ENCODE results near the gene RPL10. TPM values are rescaled to one million over a fixed set of nuclear protein-coding genes. Genes with fewer than 3 reads are reported as not detected.

The RPL10 gene
- total RNA-seq, 1 experiment from 2014 or later, result 3,447 TPM

GRCh38 chrX:154413142-154413541 lies 15.0 kb downstream of the RPL10 start:
- Histone ChIP-seq H3K4me3 (no peak overlapping the region), H3K9me2 (ENCODE audit: insufficient read depth) (no peaks in the 10 kb centered on the region), H2AFZ (no peak overlapping the region), H3K9me3 (ENCODE audit: insufficient read depth, low read depth) (no peaks in the 10 kb centered on the region), H3F3A (ENCODE audit: insufficient read depth, low read depth) (peaks cover 8% of the 10 kb centered on the region; the same call in 1 of the 2 replicates), H4K20me1 (ENCODE audit: insufficient read depth) (no peaks in the 10 kb centered on the region), H3K27me3 (ENCODE audit: insufficient read depth, low read depth) (no peaks in the 10 kb centered on the region), H3K36me3 (ENCODE audit: low read depth) (no peaks in the 10 kb centered on the region), H3K27ac (no peak overlapping the region), H3K4me1 (replicated peaks; ENCODE audit: insufficient read depth) (peaks cover 15% of the 10 kb centered on the region), H3K4me2 (peak overlapping the region; percentile 79; the same call in 1 of the 2 replicates), H3K79me2 (ENCODE audit: low read depth) (0 out of 2 replicates have a peak, but pooled peaks cover 4% of the 10 kb centered on the region)
- intact Hi-C loops (cut with micrococcal nuclease; ENCODE audit: unreplicated experiment), result no loop called here
- DNase-seq, result no peak
- BruUV-seq (replicated peaks), result no TSS peak
- ChIA-PET CTCF (no interaction called here), POLR2A (ENCODE audit: unreplicated experiment) (interaction anchor here (0.8 kb wide), 1 partner anchor 64 kb away, joined by 4 read pairs; no protein-coding TSS in a partner anchor)
- no peak for TF ChIP-seq CTCF (conservative IDR thresholded peaks at IDR 0.05)
- no peak for TF ChIP-seq EZH2 (IDR thresholded peaks at IDR 0.05; ENCODE audit: low read depth)

GRCh38 chrX:154417157-154417556 lies 19.0 kb downstream of the RPL10 start:
- DNase-seq, result no peak
- no peaks in the 10 kb centered on the region for H3K36me3 ChIP-seq (ENCODE audit: low read depth)
- CTCF ChIA-PET, result no interaction called here
- H3K27me3 ChIP-seq (ENCODE audit: insufficient read depth, low read depth), result no peaks in the 10 kb centered on the region
- POLR2A ChIA-PET (ENCODE audit: unreplicated experiment), result no interaction called here
- H3K4me1 ChIP-seq (replicated peaks; ENCODE audit: insufficient read depth), result no peaks in the 10 kb centered on the region
- no peaks in the 10 kb centered on the region for H3K79me2 ChIP-seq (ENCODE audit: low read depth)
- no peaks in the 10 kb centered on the region for H4K20me1 ChIP-seq (ENCODE audit: insufficient read depth)
- no peaks in the 10 kb centered on the region for H3K9me2 ChIP-seq (ENCODE audit: insufficient read depth)
- no peak overlapping the region for H3K4me3 ChIP-seq
- H2AFZ ChIP-seq, result no peak overlapping the region
- H3K9me3 ChIP-seq (ENCODE audit: insufficient read depth, low read depth), result no peaks in the 10 kb centered on the region
- no TSS peak for BruUV-seq (replicated peaks)
- TF ChIP-seq EZH2 (IDR thresholded peaks at IDR 0.05; ENCODE audit: low read depth) (no peak), CTCF (conservative IDR thresholded peaks at IDR 0.05) (no peak)
- no peak overlapping the region for H3K4me2 ChIP-seq
- no peak overlapping the region for H3K27ac ChIP-seq
- intact Hi-C loops (cut with micrococcal nuclease; ENCODE audit: unreplicated experiment), result no loop called here
- no peaks in the 10 kb centered on the region for H3F3A ChIP-seq (ENCODE audit: insufficient read depth, low read depth)

GRCh38 chrX:154419189-154419588 lies 21.0 kb downstream of the RPL10 start:
- Histone ChIP-seq H3K9me3 (ENCODE audit: insufficient read depth, low read depth) (no peaks in the 10 kb centered on the region), H3K27ac (no peak overlapping the region), H3K36me3 (ENCODE audit: low read depth) (no peaks in the 10 kb centered on the region), H3K79me2 (ENCODE audit: low read depth) (no peaks in the 10 kb centered on the region), H2AFZ (no peak overlapping the region), H3K4me3 (no peak overlapping the region), H4K20me1 (ENCODE audit: insufficient read depth) (no peaks in the 10 kb centered on the region), H3K4me1 (replicated peaks; ENCODE audit: insufficient read depth) (no peaks in the 10 kb centered on the region), H3K4me2 (no peak overlapping the region), H3K27me3 (ENCODE audit: insufficient read depth, low read depth) (no peaks in the 10 kb centered on the region), H3K9me2 (ENCODE audit: insufficient read depth) (no peaks in the 10 kb centered on the region), H3F3A (ENCODE audit: insufficient read depth, low read depth) (no peaks in the 10 kb centered on the region)
- ChIA-PET POLR2A (ENCODE audit: unreplicated experiment) (interaction anchor here (0.6 to 0.7 kb wide), 2 partner anchors 50 to 89 kb away, joined by 3 to 9 read pairs; no protein-coding TSS in a partner anchor), CTCF (no interaction called here)
- no TSS peak for BruUV-seq (replicated peaks)
- intact Hi-C loops (cut with micrococcal nuclease; ENCODE audit: unreplicated experiment), result no loop called here
- no peak for TF ChIP-seq EZH2 (IDR thresholded peaks at IDR 0.05; ENCODE audit: low read depth)
- no peak for TF ChIP-seq CTCF (conservative IDR thresholded peaks at IDR 0.05)
- DNase-seq, result no peak
